HepG2 (cell line): Measurements from ENCODE around the gene MRPL18. TPM values are rescaled to one million over a fixed set of nuclear protein-coding genes. Genes with fewer than 3 reads are reported as not detected.
A peak's percentile ranks its signal among the peaks of the same experiment; 100 is the strongest.

ENCODE experiments used
- EEA1 ChIP-seq: sonication (generic); formaldehyde crosslinking; IDR thresholded peaks from 2 replicates; pipeline ENCODE4 v1.5.1; 2020; ENCODE audit warnings: mild to moderate bottlenecking, missing genetic modification reagents, borderline replicate concordance
- HNRNPLL ChIP-seq: fragments of 200-400 bp; formaldehyde crosslinking; IDR thresholded peaks from 2 replicates; pipeline ENCODE4 v1.6.1; 2017; ENCODE audit warnings: mild to moderate bottlenecking, low read depth, low read length; ENCODE audit not compliant: poor library complexity, severe bottlenecking
- HOXA3 ChIP-seq: sonication (generic); formaldehyde crosslinking; IDR thresholded peaks from 2 replicates; pipeline ENCODE4 v1.5.0; 2020; ENCODE audit warnings: missing genetic modification reagents
- MYNN ChIP-seq: sonication (generic); formaldehyde crosslinking; IDR thresholded peaks from 2 replicates; pipeline ENCODE4 v1.4.0; 2020; ENCODE audit warnings: mild to moderate bottlenecking, low read depth, missing genetic modification reagents
- NFE2 ChIP-seq: sonication (generic); formaldehyde crosslinking; IDR thresholded peaks from 2 replicates; pipeline ENCODE4 v1.4.0; 2020; ENCODE audit warnings: missing genetic modification reagents
- NR1H2 ChIP-seq: sonication (generic); formaldehyde crosslinking; IDR thresholded peaks from 2 replicates; pipeline ENCODE4 v1.8.1; 2022; ENCODE audit warnings: low read depth, missing genetic modification reagents, borderline replicate concordance
- NR2F6 ChIP-seq, 2 experiments: IDR thresholded peaks; 2 replicates each; pipeline ENCODE4 v1.6.1; 2016; ENCODE audit warnings: antibody characterized with exemption in 1 of 2, mild to moderate bottlenecking in 1 of 2
- NRL ChIP-seq: sonication (generic); formaldehyde crosslinking; IDR thresholded peaks from 2 replicates; pipeline ENCODE4 v1.5.0; 2020; ENCODE audit warnings: missing genetic modification reagents, mild to moderate bottlenecking, moderate library complexity, borderline replicate concordance
- RFX3 ChIP-seq: IDR thresholded peaks from 2 replicates; pipeline ENCODE4 v1.6.1; 2016; ENCODE audit warnings: missing biosample characterization, missing genetic modification reagents
- ZMYM3 ChIP-seq: sonication (generic); formaldehyde crosslinking; IDR thresholded peaks from 2 replicates; pipeline ENCODE4 v1.5.1; 2020; ENCODE audit warnings: mild to moderate bottlenecking, missing genetic modification reagents
- ZNF292 ChIP-seq: sonication (generic); formaldehyde crosslinking; IDR thresholded peaks from 2 replicates; pipeline ENCODE4 v1.8.1; 2022; ENCODE audit warnings: mild to moderate bottlenecking, low read depth, missing genetic modification reagents, borderline replicate concordance
- ZNF564 ChIP-seq: sonication (generic); formaldehyde crosslinking; IDR thresholded peaks from 2 replicates; pipeline ENCODE4 v1.8.1; 2023; ENCODE audit warnings: mild to moderate bottlenecking, missing genetic modification reagents
- ZNF761 ChIP-seq: sonication (generic); formaldehyde crosslinking; conservative IDR thresholded peaks from 2 replicates; pipeline ENCODE4 v1.4.0; 2020; ENCODE audit warnings: mild to moderate bottlenecking, missing genetic modification reagents
- ZNF772 ChIP-seq: sonication (generic); formaldehyde crosslinking; IDR thresholded peaks from 2 replicates; pipeline ENCODE4 v1.5.0; 2020; ENCODE audit warnings: mild to moderate bottlenecking, missing genetic modification reagents
- polyA plus RNA-seq, 8 experiments: library from polyadenylated mRNA; depleted of rRNA in 3 of 8; stranded (reverse) in 7 of 8; unstranded in 1 of 8; fragments of >200 nt; fragmentation: Illumina TruSeq in 4 of 8; extraction: Trizol in 4 of 8; gene quantifications; 2 replicates each; pipeline versions ENCODE4 v1.2.1 to v1.2.3, GENCODE V29; 2011 to 2016; ENCODE audit warnings: low read depth in 4 of 8, missing spikeins in 1 of 8, mixed read lengths in 1 of 8; ENCODE audit not compliant: insufficient read depth in 1 of 8
- total RNA-seq, 5 experiments: library from RNA; depleted of rRNA; stranded (reverse); fragments of >200 nt; fragmentation: Illumina TruSeq; extraction: Trizol; gene quantifications; 2 replicates each; pipeline ENCODE4 v1.2.3, GENCODE V29; 2016; ENCODE audit warnings: low read depth in 1 of 5
- TF ChIP-seq, protein P1 (sequence below): sonication (generic); formaldehyde crosslinking; IDR thresholded peaks from 2 replicates; pipeline ENCODE4 v1.4.0; 2020; ENCODE audit warnings: missing genetic modification reagents, borderline replicate concordance
- TF ChIP-seq, protein P2 (sequence below): sonication (generic); formaldehyde crosslinking; IDR thresholded peaks from 2 replicates; pipeline ENCODE4 v1.5.1; 2020; ENCODE audit warnings: mild to moderate bottlenecking, missing genetic modification reagents, moderate library complexity
- TF ChIP-seq, protein P3 (sequence below): sonication (generic); formaldehyde crosslinking; IDR thresholded peaks from 2 replicates; pipeline ENCODE4 v1.4.0; 2020; ENCODE audit warnings: missing genetic modification reagents
- TF ChIP-seq, protein P4 (sequence below): sonication (generic); formaldehyde crosslinking; IDR thresholded peaks from 2 replicates; pipeline ENCODE4 v1.4.0; 2020; ENCODE audit warnings: missing genetic modification reagents

The MRPL18 gene
- total and polyA plus RNA-seq, 2 of the 13 experiments (the other 11 are each of a cell fraction or from before 2014, with no cell fraction given), result 85.6 to 176 TPM

DNA sequence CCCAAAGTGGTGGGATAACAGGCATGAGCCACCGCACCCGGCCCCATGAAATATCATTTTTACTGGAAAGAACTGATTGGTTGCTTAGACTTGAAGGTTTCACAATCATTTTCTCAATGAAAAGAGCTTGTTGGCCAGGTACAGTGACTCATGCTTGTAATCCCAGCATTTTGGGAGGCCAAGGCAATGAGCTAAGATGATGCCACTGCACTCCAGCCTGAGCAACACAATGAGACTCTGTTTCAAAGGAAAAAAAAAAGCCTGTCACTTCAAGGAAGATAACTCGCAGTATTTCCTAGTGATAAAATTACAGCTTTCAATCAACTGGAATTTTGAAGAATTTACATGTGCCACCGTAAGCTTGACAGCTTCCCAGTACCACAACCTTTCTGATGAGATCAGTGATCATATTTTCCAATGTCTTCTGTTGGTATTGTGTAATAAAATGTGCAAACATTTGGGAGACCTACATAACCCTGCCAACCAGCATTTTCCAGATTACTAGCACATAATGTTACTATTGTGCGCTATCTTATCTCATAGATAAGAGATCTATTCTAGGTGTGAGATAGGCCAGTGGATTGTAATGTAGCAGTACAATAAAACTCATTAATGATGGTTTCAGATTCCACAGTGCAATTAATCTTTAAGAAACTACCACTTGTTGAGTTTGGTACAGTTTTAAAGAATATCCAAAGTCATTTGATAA is 17.0 kb downstream of the MRPL18 start (continued):
- TF ChIP-seq, protein P1, sequence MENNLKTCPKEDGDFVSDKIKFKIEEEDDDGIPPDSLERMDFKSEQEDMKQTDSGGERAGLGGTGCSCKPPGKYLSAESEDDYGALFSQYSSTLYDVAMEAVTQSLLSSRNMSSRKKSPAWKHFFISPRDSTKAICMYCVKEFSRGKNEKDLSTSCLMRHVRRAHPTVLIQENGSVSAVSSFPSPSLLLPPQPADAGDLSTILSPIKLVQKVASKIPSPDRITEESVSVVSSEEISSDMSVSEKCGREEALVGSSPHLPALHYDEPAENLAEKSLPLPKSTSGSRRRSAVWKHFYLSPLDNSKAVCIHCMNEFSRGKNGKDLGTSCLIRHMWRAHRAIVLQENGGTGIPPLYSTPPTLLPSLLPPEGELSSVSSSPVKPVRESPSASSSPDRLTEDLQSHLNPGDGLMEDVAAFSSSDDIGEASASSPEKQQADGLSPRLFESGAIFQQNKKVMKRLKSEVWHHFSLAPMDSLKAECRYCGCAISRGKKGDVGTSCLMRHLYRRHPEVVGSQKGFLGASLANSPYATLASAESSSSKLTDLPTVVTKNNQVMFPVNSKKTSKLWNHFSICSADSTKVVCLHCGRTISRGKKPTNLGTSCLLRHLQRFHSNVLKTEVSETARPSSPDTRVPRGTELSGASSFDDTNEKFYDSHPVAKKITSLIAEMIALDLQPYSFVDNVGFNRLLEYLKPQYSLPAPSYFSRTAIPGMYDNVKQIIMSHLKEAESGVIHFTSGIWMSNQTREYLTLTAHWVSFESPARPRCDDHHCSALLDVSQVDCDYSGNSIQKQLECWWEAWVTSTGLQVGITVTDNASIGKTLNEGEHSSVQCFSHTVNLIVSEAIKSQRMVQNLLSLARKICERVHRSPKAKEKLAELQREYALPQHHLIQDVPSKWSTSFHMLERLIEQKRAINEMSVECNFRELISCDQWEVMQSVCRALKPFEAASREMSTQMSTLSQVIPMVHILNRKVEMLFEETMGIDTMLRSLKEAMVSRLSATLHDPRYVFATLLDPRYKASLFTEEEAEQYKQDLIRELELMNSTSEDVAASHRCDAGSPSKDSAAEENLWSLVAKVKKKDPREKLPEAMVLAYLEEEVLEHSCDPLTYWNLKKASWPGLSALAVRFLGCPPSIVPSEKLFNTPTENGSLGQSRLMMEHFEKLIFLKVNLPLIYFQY (CRISPR knock-in tag), result no peak
- TF ChIP-seq ZMYM3 (CRISPR knock-in tag), result no peak
- no peak for TF ChIP-seq NR1H2 (CRISPR knock-in tag)
- TF ChIP-seq ZNF564 (CRISPR knock-in tag), result no peak
- TF ChIP-seq, protein P2, sequence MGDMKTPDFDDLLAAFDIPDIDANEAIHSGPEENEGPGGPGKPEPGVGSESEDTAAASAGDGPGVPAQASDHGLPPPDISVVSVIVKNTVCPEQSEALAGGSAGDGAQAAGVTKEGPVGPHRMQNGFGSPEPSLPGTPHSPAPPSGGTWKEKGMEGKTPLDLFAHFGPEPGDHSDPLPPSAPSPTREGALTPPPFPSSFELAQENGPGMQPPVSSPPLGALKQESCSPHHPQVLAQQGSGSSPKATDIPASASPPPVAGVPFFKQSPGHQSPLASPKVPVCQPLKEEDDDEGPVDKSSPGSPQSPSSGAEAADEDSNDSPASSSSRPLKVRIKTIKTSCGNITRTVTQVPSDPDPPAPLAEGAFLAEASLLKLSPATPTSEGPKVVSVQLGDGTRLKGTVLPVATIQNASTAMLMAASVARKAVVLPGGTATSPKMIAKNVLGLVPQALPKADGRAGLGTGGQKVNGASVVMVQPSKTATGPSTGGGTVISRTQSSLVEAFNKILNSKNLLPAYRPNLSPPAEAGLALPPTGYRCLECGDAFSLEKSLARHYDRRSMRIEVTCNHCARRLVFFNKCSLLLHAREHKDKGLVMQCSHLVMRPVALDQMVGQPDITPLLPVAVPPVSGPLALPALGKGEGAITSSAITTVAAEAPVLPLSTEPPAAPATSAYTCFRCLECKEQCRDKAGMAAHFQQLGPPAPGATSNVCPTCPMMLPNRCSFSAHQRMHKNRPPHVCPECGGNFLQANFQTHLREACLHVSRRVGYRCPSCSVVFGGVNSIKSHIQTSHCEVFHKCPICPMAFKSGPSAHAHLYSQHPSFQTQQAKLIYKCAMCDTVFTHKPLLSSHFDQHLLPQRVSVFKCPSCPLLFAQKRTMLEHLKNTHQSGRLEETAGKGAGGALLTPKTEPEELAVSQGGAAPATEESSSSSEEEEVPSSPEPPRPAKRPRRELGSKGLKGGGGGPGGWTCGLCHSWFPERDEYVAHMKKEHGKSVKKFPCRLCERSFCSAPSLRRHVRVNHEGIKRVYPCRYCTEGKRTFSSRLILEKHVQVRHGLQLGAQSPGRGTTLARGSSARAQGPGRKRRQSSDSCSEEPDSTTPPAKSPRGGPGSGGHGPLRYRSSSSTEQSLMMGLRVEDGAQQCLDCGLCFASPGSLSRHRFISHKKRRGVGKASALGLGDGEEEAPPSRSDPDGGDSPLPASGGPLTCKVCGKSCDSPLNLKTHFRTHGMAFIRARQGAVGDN, result no peak
- TF ChIP-seq ZNF761 (CRISPR knock-in tag), result no peak
- TF ChIP-seq NR2F6 (IDR thresholded peaks at IDR 0.05), result 0 out of 2 replicates have a peak, but pooled peaks have one; percentile 7
- no peak for TF ChIP-seq NR2F6 (CRISPR knock-in tag; IDR thresholded peaks at IDR 0.05)
- TF ChIP-seq, protein P3, sequence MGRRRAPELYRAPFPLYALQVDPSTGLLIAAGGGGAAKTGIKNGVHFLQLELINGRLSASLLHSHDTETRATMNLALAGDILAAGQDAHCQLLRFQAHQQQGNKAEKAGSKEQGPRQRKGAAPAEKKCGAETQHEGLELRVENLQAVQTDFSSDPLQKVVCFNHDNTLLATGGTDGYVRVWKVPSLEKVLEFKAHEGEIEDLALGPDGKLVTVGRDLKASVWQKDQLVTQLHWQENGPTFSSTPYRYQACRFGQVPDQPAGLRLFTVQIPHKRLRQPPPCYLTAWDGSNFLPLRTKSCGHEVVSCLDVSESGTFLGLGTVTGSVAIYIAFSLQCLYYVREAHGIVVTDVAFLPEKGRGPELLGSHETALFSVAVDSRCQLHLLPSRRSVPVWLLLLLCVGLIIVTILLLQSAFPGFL (CRISPR knock-in tag), result no peak
- TF ChIP-seq EEA1 (CRISPR knock-in tag), result no peak
- no peak for TF ChIP-seq RFX3 (CRISPR knock-in tag)
- TF ChIP-seq ZNF772 (CRISPR knock-in tag), result no peak
- TF ChIP-seq HNRNPLL, result no peak
- no peak for TF ChIP-seq NFE2 (CRISPR knock-in tag)
- TF ChIP-seq HOXA3, result no peak
- TF ChIP-seq, protein P4, sequence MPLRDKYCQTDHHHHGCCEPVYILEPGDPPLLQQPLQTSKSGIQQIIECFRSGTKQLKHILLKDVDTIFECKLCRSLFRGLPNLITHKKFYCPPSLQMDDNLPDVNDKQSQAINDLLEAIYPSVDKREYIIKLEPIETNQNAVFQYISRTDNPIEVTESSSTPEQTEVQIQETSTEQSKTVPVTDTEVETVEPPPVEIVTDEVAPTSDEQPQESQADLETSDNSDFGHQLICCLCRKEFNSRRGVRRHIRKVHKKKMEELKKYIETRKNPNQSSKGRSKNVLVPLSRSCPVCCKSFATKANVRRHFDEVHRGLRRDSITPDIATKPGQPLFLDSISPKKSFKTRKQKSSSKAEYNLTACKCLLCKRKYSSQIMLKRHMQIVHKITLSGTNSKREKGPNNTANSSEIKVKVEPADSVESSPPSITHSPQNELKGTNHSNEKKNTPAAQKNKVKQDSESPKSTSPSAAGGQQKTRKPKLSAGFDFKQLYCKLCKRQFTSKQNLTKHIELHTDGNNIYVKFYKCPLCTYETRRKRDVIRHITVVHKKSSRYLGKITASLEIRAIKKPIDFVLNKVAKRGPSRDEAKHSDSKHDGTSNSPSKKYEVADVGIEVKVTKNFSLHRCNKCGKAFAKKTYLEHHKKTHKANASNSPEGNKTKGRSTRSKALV, result no peak
- no peak for TF ChIP-seq MYNN (CRISPR knock-in tag)
- no peak for TF ChIP-seq ZNF292 (CRISPR knock-in tag)
- no peak for TF ChIP-seq NRL
